ENCODE measurements around the gene UFD1.

DNA sequence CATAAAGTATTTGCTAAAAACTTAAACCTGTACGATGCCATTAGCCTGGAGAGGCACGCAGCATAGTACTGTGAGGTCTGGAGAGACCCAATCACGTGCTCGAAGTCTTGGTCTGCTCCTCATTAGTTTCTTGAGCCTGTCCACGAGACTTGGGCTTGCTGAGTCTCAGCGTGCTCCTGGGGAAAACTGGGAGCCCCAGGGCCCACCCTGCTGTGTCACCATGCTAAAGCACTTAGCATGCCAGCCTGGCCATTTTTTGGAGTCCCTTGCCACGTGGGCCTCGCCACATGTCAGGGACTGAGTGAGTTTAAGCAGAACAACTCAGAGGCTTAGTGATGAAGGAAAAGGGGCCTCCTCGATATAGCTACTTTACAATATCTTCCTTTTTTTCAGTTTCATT is 3.3 kb upstream of the UFD1 start:
- TF ChIP-seq TAF1 (IDR thresholded peaks at IDR 0.05; ENCODE audit: borderline replicate concordance, insufficient read depth, low read length) = no peak
- TF ChIP-seq POLR2AphosphoS5 (IDR thresholded peaks at IDR 0.05; ENCODE audit: low read depth, low read length) = no peak
- TF ChIP-seq, protein P1, sequence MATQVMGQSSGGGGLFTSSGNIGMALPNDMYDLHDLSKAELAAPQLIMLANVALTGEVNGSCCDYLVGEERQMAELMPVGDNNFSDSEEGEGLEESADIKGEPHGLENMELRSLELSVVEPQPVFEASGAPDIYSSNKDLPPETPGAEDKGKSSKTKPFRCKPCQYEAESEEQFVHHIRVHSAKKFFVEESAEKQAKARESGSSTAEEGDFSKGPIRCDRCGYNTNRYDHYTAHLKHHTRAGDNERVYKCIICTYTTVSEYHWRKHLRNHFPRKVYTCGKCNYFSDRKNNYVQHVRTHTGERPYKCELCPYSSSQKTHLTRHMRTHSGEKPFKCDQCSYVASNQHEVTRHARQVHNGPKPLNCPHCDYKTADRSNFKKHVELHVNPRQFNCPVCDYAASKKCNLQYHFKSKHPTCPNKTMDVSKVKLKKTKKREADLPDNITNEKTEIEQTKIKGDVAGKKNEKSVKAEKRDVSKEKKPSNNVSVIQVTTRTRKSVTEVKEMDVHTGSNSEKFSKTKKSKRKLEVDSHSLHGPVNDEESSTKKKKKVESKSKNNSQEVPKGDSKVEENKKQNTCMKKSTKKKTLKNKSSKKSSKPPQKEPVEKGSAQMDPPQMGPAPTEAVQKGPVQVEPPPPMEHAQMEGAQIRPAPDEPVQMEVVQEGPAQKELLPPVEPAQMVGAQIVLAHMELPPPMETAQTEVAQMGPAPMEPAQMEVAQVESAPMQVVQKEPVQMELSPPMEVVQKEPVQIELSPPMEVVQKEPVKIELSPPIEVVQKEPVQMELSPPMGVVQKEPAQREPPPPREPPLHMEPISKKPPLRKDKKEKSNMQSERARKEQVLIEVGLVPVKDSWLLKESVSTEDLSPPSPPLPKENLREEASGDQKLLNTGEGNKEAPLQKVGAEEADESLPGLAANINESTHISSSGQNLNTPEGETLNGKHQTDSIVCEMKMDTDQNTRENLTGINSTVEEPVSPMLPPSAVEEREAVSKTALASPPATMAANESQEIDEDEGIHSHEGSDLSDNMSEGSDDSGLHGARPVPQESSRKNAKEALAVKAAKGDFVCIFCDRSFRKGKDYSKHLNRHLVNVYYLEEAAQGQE (IDR thresholded peaks at IDR 0.05; ENCODE audit: insufficient read depth in 1 of 2, low read depth in 2 of 2, low read length in 2 of 2) = no peak
- no peak for TF ChIP-seq SIN3A (IDR thresholded peaks at IDR 0.05; ENCODE audit: borderline replicate concordance, insufficient read depth, low read length)
- no peak for TF ChIP-seq FOXP2 (optimal IDR thresholded peaks at IDR 0.05; ENCODE audit: borderline replicate concordance, extremely low read depth, extremely low read length, insufficient read depth)
